Activated naive CD8-positive, alpha-beta T cell treated with anti-CD3 and anti-CD28 coated beads, Interleukin-2, amount 50 U/mL, for 16 hours (primary cell): Measurements from ENCODE around the gene NRXN3.

Experiments used
- DNase-seq: peaks from one replicate; pipeline ENCODE4 v3.0.0-alpha.2; 2020; ENCODE audit warnings: low read depth, low spot score

The NRXN3 gene

GRCh38 chr14:78173346-78174035, 3.3 kb downstream of the NRXN3 start:
- DNase-seq, result no peak

GRCh38 chr14:78175412-78175811, 5.2 kb downstream of the NRXN3 start:
- no peak for DNase-seq

DNA sequence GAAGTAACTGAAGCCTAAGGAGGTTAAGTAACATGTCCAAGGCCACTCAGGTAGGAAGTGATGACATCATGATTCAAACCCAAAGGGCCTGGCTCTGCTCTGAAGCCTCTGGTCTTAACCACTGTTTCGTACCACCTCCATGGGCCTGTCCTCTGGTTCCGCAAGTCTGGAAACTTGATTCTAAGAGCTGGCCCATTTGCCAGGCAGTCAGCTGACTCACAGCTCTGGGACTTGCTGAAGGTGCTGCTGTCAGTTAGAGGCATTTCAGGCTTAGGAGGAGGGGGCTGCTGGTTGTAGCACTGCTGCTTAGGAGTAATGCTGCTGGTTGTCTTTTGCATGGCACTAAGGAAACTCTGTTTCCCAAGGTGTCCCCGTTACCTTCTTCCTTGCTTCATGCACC, 7.9 kb downstream of the NRXN3 start:
- no peak for DNase-seq

GRCh38 chr14:78178971-78179370, 8.8 kb downstream of the NRXN3 start:
- no peak for DNase-seq

- no peak for DNase-seq
Measured at GRCh38 chr14:78181270-78181669, 11.1 kb downstream of the NRXN3 start.

GRCh38 chr14:78182722-78183121, 12.5 kb downstream of the NRXN3 start:
- DNase-seq, result no peak

DNA sequence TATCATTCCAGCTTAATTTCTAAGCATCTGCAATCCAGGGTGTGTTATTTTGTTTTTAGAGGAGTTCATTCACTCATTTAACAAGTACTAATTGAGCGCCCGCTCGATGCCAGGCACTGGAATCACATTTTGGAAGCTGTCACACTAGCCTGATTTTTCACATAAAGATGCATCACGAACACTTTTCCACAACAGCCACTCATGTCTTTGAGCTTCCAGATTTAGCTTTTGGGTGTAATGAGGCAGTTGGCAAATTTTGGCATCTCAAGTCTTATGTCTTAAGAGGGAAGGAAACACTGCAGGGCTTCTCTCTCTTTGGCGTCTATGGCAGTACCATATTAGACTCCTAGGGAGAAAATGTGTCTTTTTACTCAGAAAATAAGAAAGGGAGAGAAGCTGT, 14.0 kb downstream of the NRXN3 start:
- no peak for DNase-seq

DNA sequence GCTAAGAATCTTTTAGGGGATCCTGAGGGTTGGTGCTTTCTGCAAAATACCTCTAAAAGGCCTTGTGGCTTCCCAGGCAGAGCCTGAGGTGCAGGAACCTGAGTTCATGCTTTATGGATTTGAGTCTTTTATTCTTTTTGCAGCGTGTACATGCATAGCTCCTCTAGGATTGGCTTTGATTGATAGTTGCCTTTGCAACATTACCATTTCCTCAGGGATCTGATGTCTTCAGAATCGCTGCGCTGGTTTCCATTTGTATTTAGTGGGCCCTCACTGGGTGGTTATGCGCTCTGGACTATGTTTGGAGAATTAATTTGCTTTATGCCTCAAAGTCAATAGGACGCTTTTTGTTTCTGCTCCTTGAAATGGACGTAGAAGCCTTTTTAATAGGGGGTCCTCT, 16.1 kb downstream of the NRXN3 start:
- no peak for DNase-seq

DNA sequence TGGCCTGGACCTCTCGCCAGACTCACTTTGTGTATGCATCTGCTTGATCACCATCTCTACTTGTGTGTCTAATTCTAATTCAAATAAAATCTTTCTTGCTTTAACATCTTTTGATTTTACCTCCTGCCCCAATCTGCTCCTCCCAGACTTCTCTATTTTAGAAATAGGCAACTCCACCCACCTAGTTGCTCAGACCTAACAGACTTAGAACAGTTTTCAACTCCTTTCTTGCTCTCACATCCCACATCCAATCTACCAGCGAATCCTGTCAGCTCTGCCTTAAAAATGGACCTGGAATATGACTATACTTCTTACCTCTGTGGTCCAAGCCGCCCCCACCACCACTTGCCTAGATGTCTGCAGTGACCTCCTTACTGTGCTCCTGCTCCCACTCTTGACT, 18.7 kb downstream of the NRXN3 start:
- no peak for DNase-seq

DNA sequence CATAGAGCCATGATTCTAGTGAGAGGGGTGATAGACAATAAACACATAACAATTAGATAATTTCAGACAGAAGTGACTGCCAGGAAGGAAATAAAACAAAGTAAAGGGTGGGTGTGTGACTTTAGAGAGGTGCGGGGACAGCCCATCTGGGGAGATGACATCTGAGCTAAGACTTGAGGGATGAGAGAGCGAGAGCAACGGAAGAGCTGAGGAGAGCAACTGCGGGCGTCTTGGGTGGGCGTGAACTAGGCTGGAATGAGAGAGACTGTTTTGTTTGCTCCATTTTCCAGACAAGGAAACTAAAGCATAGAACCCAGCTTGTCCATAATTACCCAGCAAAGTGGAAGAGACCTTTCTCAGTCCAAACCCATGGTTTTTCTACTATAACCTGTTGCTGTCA, 25.3 kb downstream of the NRXN3 start:
- no peak for DNase-seq

DNA sequence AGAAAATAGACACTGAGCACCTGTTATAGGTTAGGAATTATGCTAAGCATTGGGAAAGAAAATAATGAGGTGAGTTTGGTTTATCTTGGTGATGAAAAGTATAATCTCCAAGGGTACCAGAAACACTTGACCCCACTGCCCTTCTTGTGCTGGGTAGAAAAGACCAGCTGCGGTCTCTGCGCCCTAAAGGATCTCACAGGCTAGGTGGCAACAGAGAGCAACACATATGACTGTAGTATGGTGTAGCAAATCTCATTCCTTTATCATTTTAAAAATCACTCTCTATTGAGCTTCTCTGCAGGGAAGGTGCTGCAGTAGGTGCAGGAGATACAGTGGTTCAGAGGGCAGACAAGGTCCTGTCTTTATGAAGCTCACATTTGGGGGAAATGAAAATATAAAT, 26.1 kb downstream of the NRXN3 start:
- no peak for DNase-seq

DNA sequence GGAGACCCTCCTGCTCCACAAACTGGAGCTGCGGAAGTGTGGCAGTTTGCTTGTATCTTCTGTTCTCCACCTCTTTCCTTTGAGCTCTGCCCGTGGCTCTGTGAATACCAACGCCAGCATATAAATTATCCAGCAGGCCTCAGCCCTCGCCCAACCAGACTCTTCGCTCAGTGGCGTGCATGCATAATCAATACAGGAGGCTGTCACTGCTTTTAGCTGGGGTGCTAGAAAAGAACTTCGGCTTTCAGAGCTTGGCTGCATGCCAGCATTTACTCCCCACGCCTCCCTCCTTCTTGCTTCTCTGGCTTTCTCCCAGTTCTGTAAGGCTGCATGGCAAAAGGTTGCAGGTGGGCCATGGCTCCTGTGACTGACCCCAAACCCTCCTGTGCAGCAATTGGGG, 26.9 kb downstream of the NRXN3 start:
- DNase-seq, result no peak

- DNase-seq, result no peak
Measured at GRCh38 chr14:78202163-78202562, 32.0 kb downstream of the NRXN3 start.

- DNase-seq, result no peak
Measured at GRCh38 chr14:78202976-78203375, 32.8 kb downstream of the NRXN3 start.

- no peak for DNase-seq
Measured at GRCh38 chr14:78207414-78207813, 37.2 kb downstream of the NRXN3 start.

DNA sequence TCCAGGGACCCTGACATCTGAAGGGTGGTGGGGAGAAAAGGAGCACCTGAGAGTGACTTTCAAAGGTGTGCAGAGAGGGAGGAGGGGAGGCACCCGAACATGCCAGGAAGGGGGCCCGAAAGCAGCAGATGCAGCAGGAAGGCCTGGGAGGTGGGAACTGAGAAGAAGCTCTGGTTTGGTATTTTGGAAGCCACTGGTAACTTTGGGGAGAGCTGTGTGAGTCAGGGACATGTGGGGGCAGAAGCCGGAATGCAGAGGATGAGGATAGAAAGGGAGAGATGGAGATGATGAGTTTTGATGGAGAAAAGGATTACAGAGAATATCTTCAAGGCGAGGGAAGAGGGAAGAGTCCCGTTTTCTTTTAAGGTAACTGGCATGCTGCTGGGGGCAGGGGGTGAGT, 50.1 kb downstream of the NRXN3 start:
- DNase-seq, result no peak

DNA sequence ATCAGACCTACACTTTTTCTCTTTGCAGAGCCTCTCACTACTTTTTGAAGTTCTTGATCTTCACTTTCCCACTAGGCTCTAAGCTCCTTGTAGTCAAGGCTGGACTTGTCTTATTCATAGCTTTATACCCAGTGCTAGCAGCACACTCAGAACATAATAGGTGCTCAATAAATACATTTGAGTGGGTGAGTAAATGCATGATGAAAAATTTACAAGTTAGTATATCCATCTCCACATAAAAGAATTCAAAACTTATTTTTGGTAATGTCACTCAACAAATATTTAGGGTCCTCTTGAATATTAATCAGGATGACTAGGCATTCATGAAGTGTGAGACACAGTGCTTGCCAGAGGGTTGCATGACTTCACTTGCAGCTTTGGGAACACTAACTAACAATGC, 52.6 kb downstream of the NRXN3 start:
- no peak for DNase-seq

- DNase-seq, result no peak
Measured at GRCh38 chr14:78227248-78228077, 57.3 kb downstream of the NRXN3 start.

DNA sequence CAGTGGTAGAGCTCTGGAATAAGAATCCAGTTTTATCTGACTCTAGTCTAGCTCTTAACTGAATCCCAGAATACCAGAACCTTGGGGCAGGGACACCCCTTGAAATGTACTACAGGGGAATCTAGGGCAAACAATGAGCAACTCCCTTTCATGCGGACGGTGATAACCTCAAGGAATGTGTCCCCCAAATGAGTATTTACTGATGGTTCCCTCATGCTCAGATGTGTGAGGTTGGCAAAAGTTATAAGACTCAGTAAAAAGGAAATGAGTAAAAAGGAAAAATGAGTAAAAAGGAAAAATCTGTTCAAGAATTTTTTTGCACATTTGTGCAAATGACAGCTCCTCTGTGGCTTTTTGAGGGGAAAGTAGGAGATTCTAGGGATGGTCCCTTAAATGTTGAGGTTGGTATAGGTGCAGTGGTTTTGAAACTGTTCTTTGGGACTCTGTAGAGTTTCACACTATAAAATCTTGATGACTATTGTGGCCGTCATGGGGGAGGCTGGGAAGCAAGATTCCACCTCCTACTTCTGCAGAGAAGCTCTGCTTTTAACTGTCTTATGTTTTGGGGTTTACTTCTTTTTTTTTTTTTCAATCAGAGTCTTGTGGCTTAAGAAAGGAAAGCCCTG, 58.6 kb downstream of the NRXN3 start:
- DNase-seq, result no peak

DNA sequence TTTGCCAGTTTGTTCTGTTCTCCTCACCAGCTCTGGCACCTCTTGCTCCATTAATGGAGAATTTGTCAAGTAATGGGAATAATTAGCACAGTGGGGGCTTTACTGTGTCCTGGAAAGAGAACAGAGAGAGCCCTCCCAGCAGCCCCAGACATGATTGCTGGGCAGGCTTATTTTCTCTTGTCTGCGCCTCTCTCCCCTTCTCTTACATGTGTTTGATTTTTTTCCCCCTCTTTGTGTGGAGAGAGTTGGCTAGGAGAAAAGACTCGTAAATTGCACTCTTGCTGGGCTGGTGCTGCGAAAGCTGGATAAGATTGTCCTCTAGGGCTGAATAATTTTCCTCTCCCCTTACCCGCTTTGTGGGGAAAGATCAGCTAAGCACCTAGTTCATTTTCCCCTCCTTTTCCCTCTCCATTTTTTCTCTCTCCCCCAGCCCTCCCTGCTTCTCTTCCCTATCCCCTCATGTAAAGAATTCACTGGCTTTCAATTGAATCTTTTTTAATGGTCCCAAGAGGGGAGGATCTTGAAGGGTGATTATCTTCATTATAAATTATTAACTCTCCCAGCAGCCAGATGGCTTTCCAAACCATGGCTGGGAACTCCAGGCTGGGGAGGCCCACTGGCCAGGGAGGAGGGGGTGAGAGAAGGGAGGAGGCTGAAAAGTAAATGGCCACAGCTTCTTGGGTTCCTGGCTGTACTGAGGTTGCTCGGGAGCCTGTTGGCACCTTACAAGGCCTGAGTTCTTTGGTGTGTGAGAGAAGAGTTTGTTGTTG, 62.2 kb downstream of the NRXN3 start:
- DNase-seq, result no peak

- no peak for DNase-seq
Measured at GRCh38 chr14:78238141-78238540, 68.0 kb downstream of the NRXN3 start.

DNA sequence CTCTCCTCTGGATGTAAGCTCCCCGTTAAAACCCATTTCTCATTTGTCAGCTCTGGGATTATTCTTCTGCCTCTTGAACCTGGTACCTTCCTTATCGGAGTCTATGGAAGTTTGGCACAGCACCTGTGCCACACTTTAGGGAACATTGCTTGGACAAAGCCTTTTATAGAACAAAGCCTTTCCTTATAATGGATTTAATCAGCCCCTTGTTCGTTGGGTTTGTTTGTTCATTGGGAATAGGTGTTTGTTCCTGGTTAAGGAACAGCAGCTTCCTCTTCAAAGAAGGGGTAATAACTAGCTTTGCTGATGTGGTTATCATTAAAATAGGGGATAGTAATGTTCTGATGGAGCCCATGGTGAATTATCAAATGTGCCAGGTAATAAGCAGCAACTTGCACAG, 70.4 kb downstream of the NRXN3 start:
- DNase-seq, result no peak
